Neural progenitor cell (in vitro differentiated cells): Measurements from ENCODE around the gene KRT40. TPM values are rescaled to one million over a fixed set of nuclear protein-coding genes. Genes with fewer than 3 reads are reported as not detected.

Experiments used
- DNase-seq: peaks from one replicate; pipeline ENCODE4 v3.0.0-alpha.2; 2016; ENCODE audit warnings: low spot score
- H2AFZ ChIP-seq: fragments of 200-600 bp; sonication (generic); replicated peaks from 2 replicates; pipeline ENCODE4 v1.6.1; 2016; ENCODE audit warnings: antibody characterized with exemption
- H3F3A ChIP-seq: fragments of 200-600 bp; sonication (generic); 2 replicates; pipeline ENCODE4 v1.6.1; 2016; ENCODE audit warnings: antibody characterized with exemption, low read depth
- H3K27ac ChIP-seq: fragments of 200-600 bp; sonication (generic); 2 replicates; pipeline ENCODE4 v1.5.1; 2016; ENCODE audit warnings: mild to moderate bottlenecking
- H3K27me3 ChIP-seq: fragments of 200-600 bp; sonication (generic); 2 replicates; pipeline ENCODE4 v1.6.1; 2016; ENCODE audit warnings: mild to moderate bottlenecking, moderate library complexity
- H3K36me3 ChIP-seq: fragments of 200-600 bp; sonication (generic); 2 replicates; pipeline ENCODE4 v1.5.1; 2016
- H3K4me1 ChIP-seq: fragments of 200-600 bp; sonication (generic); 2 replicates; pipeline ENCODE4 v1.6.1; 2016; ENCODE audit warnings: mixed run types
- H3K4me2 ChIP-seq: fragments of 200-600 bp; sonication (generic); 2 replicates; pipeline ENCODE4 v1.6.1; 2016
- H3K4me3 ChIP-seq: fragments of 200-600 bp; sonication (generic); 2 replicates; pipeline ENCODE4 v1.5.1; 2016
- H3K79me2 ChIP-seq: fragments of 200-600 bp; sonication (generic); 2 replicates; pipeline ENCODE4 v1.6.1; 2016; ENCODE audit warnings: low read depth
- H3K9ac ChIP-seq: fragments of 200-600 bp; sonication (generic); 2 replicates; pipeline ENCODE4 v1.6.1; 2016
- H3K9me3 ChIP-seq: fragments of 200-600 bp; sonication (generic); 2 replicates; pipeline ENCODE4 v1.5.1; 2016; ENCODE audit warnings: low read depth
- H4K20me1 ChIP-seq: fragments of 200-600 bp; sonication (generic); 2 replicates; pipeline ENCODE4 v1.6.1; 2016; ENCODE audit warnings: low read depth
- H3K27ac Mint-ChIP-seq: 3 replicates; pipeline ENCODE4 v1.8.0; 2021; ENCODE audit warnings: mixed read lengths
- H3K27me3 Mint-ChIP-seq: 2 replicates; pipeline ENCODE4 v1.8.0; 2022; ENCODE audit warnings: low read depth, mild to moderate bottlenecking, inconsistent platforms, moderate library complexity, mixed read lengths; ENCODE audit not compliant: insufficient read depth
- H3K36me3 Mint-ChIP-seq: 3 replicates; pipeline ENCODE4 v1.8.0; 2021; ENCODE audit warnings: mixed read lengths
- H3K4me1 Mint-ChIP-seq: 3 replicates; pipeline ENCODE4 v1.8.0; 2021; ENCODE audit warnings: mixed read lengths
- H3K4me3 Mint-ChIP-seq: 3 replicates; pipeline ENCODE4 v1.8.0; 2021; ENCODE audit warnings: mild to moderate bottlenecking, moderate library complexity, mixed read lengths
- H3K9me3 Mint-ChIP-seq: 3 replicates; pipeline ENCODE4 v1.8.0; 2020; ENCODE audit warnings: mixed read lengths
- CTCF ChIP-seq: fragments of 200-600 bp; sonication (generic); IDR thresholded peaks from 2 replicates; pipeline ENCODE4 v1.5.1; 2017; ENCODE audit warnings: antibody characterized with exemption, mild to moderate bottlenecking
- EZH2 ChIP-seq: fragments of 200-600 bp; sonication (generic); IDR thresholded peaks from 2 replicates; pipeline ENCODE4 v1.6.1; 2017; ENCODE audit warnings: antibody characterized with exemption, mild to moderate bottlenecking, moderate library complexity
- EZH2phosphoT487 ChIP-seq: fragments of 200-600 bp; sonication (generic); IDR thresholded peaks from 2 replicates; pipeline ENCODE4 v1.6.1; 2017; ENCODE audit warnings: antibody characterized with exemption
- total RNA-seq: library from RNA; depleted of rRNA; stranded (reverse); fragments of >200 nt; gene quantifications from 2 replicates; pipeline ENCODE4 v1.2.3, GENCODE V29; 2015; ENCODE audit warnings: low replicate concordance

The KRT40 gene
- total RNA-seq, 1 donor from 2014 or later = not detected

DNA sequence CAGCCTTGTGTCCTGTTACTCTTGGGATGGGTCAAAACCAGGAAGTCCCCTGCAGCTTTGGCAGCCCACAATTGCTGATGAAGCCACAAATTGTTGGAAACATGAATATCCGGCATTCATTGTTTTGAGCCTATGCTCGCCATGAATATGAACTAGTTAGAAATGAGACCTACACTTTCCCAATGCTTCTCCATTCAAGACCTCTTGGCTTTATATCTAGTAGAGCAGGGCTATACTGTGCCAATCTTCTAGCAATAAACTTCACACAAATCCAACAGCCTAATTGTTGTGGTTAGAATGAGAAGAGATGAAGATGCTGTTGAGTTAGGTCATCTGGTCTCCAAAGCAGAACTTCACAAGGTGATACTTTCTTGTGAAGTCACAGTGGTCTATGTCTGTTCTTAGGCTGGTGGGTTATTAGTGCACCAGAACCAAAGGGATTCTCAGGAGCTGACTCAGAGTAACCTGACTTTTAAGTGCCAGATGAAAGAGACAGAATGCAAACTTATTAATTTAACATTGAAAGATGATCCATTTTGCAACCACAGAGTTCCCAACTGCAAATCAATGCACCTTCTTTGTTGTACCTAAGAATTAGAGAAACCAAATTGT is 33.0 kb downstream of the KRT40 start:
- Histone ChIP-seq H3K9me3 (no peaks in the 10 kb centered on the region), H3K4me1 (peaks cover 21% of the 10 kb centered on the region), H3K36me3 (no peaks in the 10 kb centered on the region), H3K4me3 (no peak overlapping the region), H3K79me2 (no peaks in the 10 kb centered on the region), H3K9ac (no peak overlapping the region), H3K27me3 (no peaks in the 10 kb centered on the region), H3K27ac (no peak overlapping the region), H2AFZ (no peak overlapping the region), H4K20me1 (no peaks in the 10 kb centered on the region), H3F3A (peaks cover 8% of the 10 kb centered on the region), H3K4me2 (no peak overlapping the region)
- TF ChIP-seq CTCF (no peak), EZH2phosphoT487 (no peak), EZH2 (no peak)
- H3K4me3 Mint-ChIP-seq = no peak overlapping the region
- no peaks in the 10 kb centered on the region for H3K9me3 Mint-ChIP-seq
- peaks cover 9% of the 10 kb centered on the region for H3K4me1 Mint-ChIP-seq
- no peaks in the 10 kb centered on the region for H3K27me3 Mint-ChIP-seq
- no peak for DNase-seq
- no peak overlapping the region for H3K27ac Mint-ChIP-seq
- H3K36me3 Mint-ChIP-seq = no peaks in the 10 kb centered on the region

- peaks cover 9% of the 10 kb centered on the region for H3K4me1 Mint-ChIP-seq
- no peak overlapping the region for H3K4me2 ChIP-seq
These were observed 34.0 kb downstream of the KRT40 start for GRCh38 chr17:40950176-40950575.

DNA sequence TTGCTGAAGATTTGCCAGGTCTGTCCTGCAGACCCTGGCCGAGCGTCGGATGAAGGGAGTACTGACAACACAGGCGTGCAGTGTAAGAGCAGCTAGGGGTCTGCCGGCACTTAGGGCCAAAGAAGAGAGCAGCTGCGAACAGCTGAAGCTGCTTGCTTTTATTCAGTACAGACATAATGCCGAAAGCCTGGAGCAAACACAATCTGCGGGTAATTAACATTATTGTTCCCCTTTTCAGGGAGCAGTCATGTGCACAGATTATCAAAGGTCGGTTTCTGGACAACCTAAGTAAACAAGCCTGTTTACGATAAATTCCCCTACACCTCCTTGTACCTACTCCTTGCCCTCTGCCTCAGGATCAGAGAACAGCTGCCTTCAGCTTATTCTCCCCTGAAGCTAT is 34.7 kb downstream of the KRT40 start:
- H3K4me1 Mint-ChIP-seq = peaks cover 9% of the 10 kb centered on the region
- peak; percentile 60 for DNase-seq
- no peak overlapping the region for H3K27ac Mint-ChIP-seq
- no peaks in the 10 kb centered on the region for H3K36me3 Mint-ChIP-seq
- no peak for TF ChIP-seq EZH2phosphoT487
- no peak for TF ChIP-seq EZH2
- no peak for TF ChIP-seq CTCF
- H3K27me3 Mint-ChIP-seq = peaks cover 4% of the 10 kb centered on the region
- Histone ChIP-seq H3K9ac (no peak overlapping the region), H3K36me3 (no peaks in the 10 kb centered on the region), H3K4me2 (peak overlapping the region; percentile 51), H3K27ac (peak overlapping the region; percentile 23), H3K4me1 (peaks cover 37% of the 10 kb centered on the region), H3F3A (peaks cover 17% of the 10 kb centered on the region), H3K4me3 (no peak overlapping the region), H3K9me3 (no peaks in the 10 kb centered on the region), H3K79me2 (no peaks in the 10 kb centered on the region), H2AFZ (peak overlapping the region; percentile 93), H3K27me3 (no peaks in the 10 kb centered on the region), H4K20me1 (no peaks in the 10 kb centered on the region)
- H3K4me3 Mint-ChIP-seq = no peak overlapping the region
- H3K9me3 Mint-ChIP-seq = no peaks in the 10 kb centered on the region

More at GRCh38 chr17:40950176-40950575, 34.0 kb downstream of the KRT40 start:
- Mint-ChIP-seq H3K9me3 (no peaks in the 10 kb centered on the region), H3K27ac (no peak overlapping the region), H3K4me3 (no peak overlapping the region), H3K27me3 (no peaks in the 10 kb centered on the region), H3K36me3 (no peaks in the 10 kb centered on the region)
- H4K20me1 ChIP-seq = no peaks in the 10 kb centered on the region
- H3K79me2 ChIP-seq = no peaks in the 10 kb centered on the region
- H3K9me3 ChIP-seq = no peaks in the 10 kb centered on the region
- DNase-seq = no peak
- peaks cover 9% of the 10 kb centered on the region for H3F3A ChIP-seq
- no peak overlapping the region for H3K9ac ChIP-seq
- H3K27ac ChIP-seq = no peak overlapping the region
- H2AFZ ChIP-seq = no peak overlapping the region
- TF ChIP-seq EZH2phosphoT487 = no peak
- TF ChIP-seq CTCF = no peak
- no peak for TF ChIP-seq EZH2
- H3K4me3 ChIP-seq = no peak overlapping the region
- no peaks in the 10 kb centered on the region for H3K27me3 ChIP-seq
- peaks cover 30% of the 10 kb centered on the region for H3K4me1 ChIP-seq
- H3K36me3 ChIP-seq = no peaks in the 10 kb centered on the region
